B cell (primary cell): ENCODE results near the gene ATG4B. TPM values are rescaled to one million over a fixed set of nuclear protein-coding genes. Genes with fewer than 3 reads are reported as not detected.

Experiments
- ATAC-seq: fragments of 200-7000 bp; cut with Tn5 transposase; one replicate; pipeline ENCODE4 v1.10.0; 2021; ENCODE audit warnings: low read depth, mild to moderate bottlenecking, moderate number of reproducible peaks, moderate library complexity
- CTCF ChIA-PET: fragments of 350-600 bp; sonication (Branson Sonifier 250); formaldehyde crosslinking; loops from one replicate; lab custom pipeline; 2021; ENCODE audit warnings: antibody characterized with exemption, inconsistent platforms; lab: Charles Lee
- POLR2A ChIA-PET: fragments of 350-600 bp; sonication (Branson Sonifier 250); formaldehyde crosslinking; loops from one replicate; lab custom pipeline; 2021; ENCODE audit warnings: antibody characterized with exemption; lab: Charles Lee
- DNase-seq: peaks from one replicate; pipeline ENCODE4 v3.0.0; 2013
- H2AFZ ChIP-seq: 2 replicates; pipeline ENCODE4 v1.6.1; 2012; ENCODE audit warnings: mild to moderate bottlenecking, low read depth, low read length; ENCODE audit not compliant: insufficient read depth, poor library complexity, severe bottlenecking
- H3K27ac ChIP-seq, 2 donors: 1 replicate in 1 of 2; 2 replicates in 1 of 2; pipeline ENCODE4 v1.5.1; 2012 to 2013; ENCODE audit warnings: low read length in 2 of 2, mild to moderate bottlenecking in 2 of 2, moderate library complexity in 1 of 2
- H3K27me3 ChIP-seq, 4 experiments: fragments of 200-600 bp in 1 of 4; sonication (generic) in 1 of 4; replicated peaks in 1 of 4; 1 replicate in 2 of 4; 2 replicates in 2 of 4; pipeline versions ENCODE4 v1.6.1 to v1.7.0; 2013 to 2016; ENCODE audit warnings: low read length in 3 of 4, mild to moderate bottlenecking in 2 of 4, mixed read lengths in 1 of 4, moderate library complexity in 1 of 4; ENCODE audit not compliant: insufficient read depth in 4 of 4, control insufficient read depth in 3 of 4; ENCODE audit errors: control extremely low read depth in 1 of 4
- H3K36me3 ChIP-seq, 2 experiments: replicated peaks in 1 of 2; 1 replicate in 1 of 2; 2 replicates in 1 of 2; pipeline versions ENCODE4 v1.6.1 to v1.7.1; 2013; ENCODE audit warnings: low read length in 1 of 2; ENCODE audit not compliant: insufficient read depth in 2 of 2, control insufficient read depth in 1 of 2; ENCODE audit errors: control extremely low read depth in 1 of 2, extremely low read depth in 1 of 2
- H3K4me1 ChIP-seq, 2 donors: fragments of 200-600 bp in 1 of 2; sonication (generic) in 1 of 2; 1 replicate in 1 of 2; 2 replicates in 1 of 2; pipeline versions ENCODE4 v1.5.1 to v1.6.1; 2013 to 2017; ENCODE audit warnings: low read length in 2 of 2; ENCODE audit not compliant: control insufficient read depth in 2 of 2, insufficient read depth in 2 of 2
- H3K4me2 ChIP-seq: replicated peaks from 2 replicates; pipeline ENCODE3; 2012; ENCODE audit warnings: mild to moderate bottlenecking, low read depth, low read length; ENCODE audit not compliant: poor library complexity, severe bottlenecking
- H3K4me3 ChIP-seq, 5 experiments: fragments of 200-600 bp in 1 of 5; sonication (generic) in 1 of 5; 1 replicate in 3 of 5; 2 replicates in 2 of 5; pipeline versions ENCODE4 v1.5.1 to v1.7.0; 2011 to 2016; ENCODE audit warnings: low read length in 4 of 5, mild to moderate bottlenecking in 4 of 5, low read depth in 2 of 5, control low read depth in 1 of 5, moderate library complexity in 1 of 5; ENCODE audit not compliant: insufficient read depth in 1 of 5; ENCODE audit errors: control extremely low read depth in 1 of 5, extremely low read depth in 1 of 5
- H3K79me2 ChIP-seq: fragments of 200-600 bp; sonication (generic); one replicate; pipeline ENCODE4 v1.6.0; 2016; ENCODE audit warnings: low read length; ENCODE audit not compliant: control insufficient read depth, insufficient read depth
- H3K9ac ChIP-seq: fragments of 200-600 bp; sonication (generic); 2 replicates; pipeline ENCODE4 v1.6.1; 2017; ENCODE audit warnings: mild to moderate bottlenecking, low read length, moderate library complexity
- H3K9me3 ChIP-seq, 3 donors: one replicate each; pipeline versions ENCODE4 v1.6.1 to v1.7.1; 2013; ENCODE audit warnings: low read length in 2 of 3; ENCODE audit not compliant: control insufficient read depth in 2 of 3, insufficient read depth in 1 of 3; ENCODE audit errors: control extremely low read depth in 1 of 3
- H4K20me1 ChIP-seq: 2 replicates; pipeline ENCODE4 v1.6.0; 2012; ENCODE audit warnings: mild to moderate bottlenecking, low read length; ENCODE audit not compliant: insufficient read depth, control insufficient read depth, poor library complexity, severe bottlenecking
- H3K27ac Mint-ChIP-seq: one replicate; pipeline ENCODE4 v1.8.0; 2021; ENCODE audit warnings: mixed read lengths
- H3K27me3 Mint-ChIP-seq: one replicate; pipeline ENCODE4 v1.8.0; 2021; ENCODE audit warnings: mixed read lengths
- H3K4me1 Mint-ChIP-seq: one replicate; pipeline ENCODE4 v1.8.0; 2021; ENCODE audit warnings: mixed read lengths
- H3K4me3 Mint-ChIP-seq: one replicate; pipeline ENCODE4 v1.8.0; 2021; ENCODE audit warnings: mixed read lengths
- H3K9me3 Mint-ChIP-seq: one replicate; pipeline ENCODE4 v1.8.0; 2022; ENCODE audit warnings: mixed read lengths; ENCODE audit not compliant: insufficient read depth
- CTCF ChIP-seq: fragments of 200-600 bp; IDR thresholded peaks from one replicate; pipeline ENCODE4 v1.8.0; 2022; ENCODE audit warnings: antibody characterized with exemption, mild to moderate bottlenecking
- EZH2 ChIP-seq: IDR thresholded peaks from 2 replicates; pipeline ENCODE4 v1.6.1; 2012; ENCODE audit warnings: borderline replicate concordance, low read depth, mild to moderate bottlenecking, moderate library complexity, low read length; ENCODE audit not compliant: insufficient read depth, poor library complexity, severe bottlenecking
- WGBS: methylation state at CpG from one replicate; pipeline ENCODE4 v1.1.5; 2013; ENCODE audit warnings: missing lambda C conversion rate; ENCODE audit not compliant: insufficient coverage; 5-methylcytosine and 5-hydroxymethylcytosine counted together
- intact Hi-C: fragments of 100-400 bp; cut with micrococcal nuclease; formaldehyde crosslinking; loops from one replicate; pipeline ENCODE4 v1.10.0; 2022
- polyA plus RNA-seq: library from polyadenylated mRNA; depleted of rRNA; stranded (reverse); fragments of >200 nt; gene quantifications from 2 replicates; pipeline ENCODE4 v1.2.3, GENCODE V29; 2012
- total RNA-seq, 2 donors: library from RNA; stranded (reverse); fragments of 120-200 nt in 1 of 2; gene quantifications; 1 replicate in 1 of 2; 2 replicates in 1 of 2; pipeline versions ENCODE4 v1.2.3 to v1.2.4, GENCODE V29; 2013 to 2022

ATG4B gene
- total and polyA plus RNA-seq, 2 donors (not counting 1 experiment from before 2014, with no cell fraction given) = 130 TPM

DNA sequence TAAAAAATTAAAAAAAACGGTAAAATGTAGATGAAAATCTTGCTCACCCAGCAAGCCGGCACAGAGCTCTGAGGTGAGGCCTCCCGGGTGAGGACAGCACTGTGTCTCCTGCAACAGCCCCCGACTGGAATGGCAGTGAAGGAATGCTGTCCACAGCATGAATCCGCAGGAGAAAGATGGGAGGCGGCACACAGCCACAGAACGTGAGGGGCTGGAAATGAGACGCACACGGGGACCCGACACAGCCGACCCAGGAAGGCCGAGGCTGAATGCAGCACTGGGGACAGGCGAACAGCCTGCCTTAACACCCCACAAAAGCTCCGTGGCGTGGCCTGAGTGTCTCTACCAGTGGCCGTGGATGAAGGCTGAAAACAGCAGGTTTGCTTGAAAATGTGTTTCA is 44.2 kb upstream of the ATG4B start:
- no peak overlapping the region for H3K4me2 ChIP-seq
- no peak overlapping the region for H3K27ac Mint-ChIP-seq
- no peak overlapping the region for H3K4me3 ChIP-seq
- WGBS = 98% methylated on average over 14 of the region's 16 CpGs
- no peak overlapping the region for H3K4me3 Mint-ChIP-seq
- no peaks in the 10 kb centered on the region for H3K27me3 Mint-ChIP-seq
- TF ChIP-seq EZH2 = no peak
- TF ChIP-seq CTCF = no peak
- no peaks in the 10 kb centered on the region for H3K4me1 Mint-ChIP-seq
- no peak for DNase-seq
- H3K36me3 ChIP-seq = peaks cover 0 to 10% of the 10 kb centered on the region in 2 experiments
- no peak overlapping the region for H3K27ac ChIP-seq
- no peak for ATAC-seq
- H3K9me3 ChIP-seq = peaks cover 0 to 3% (median 0%) of the 10 kb centered on the region in 3 donors
- peaks cover 2% of the 10 kb centered on the region for H3K9me3 Mint-ChIP-seq
- ChIA-PET POLR2A (no interaction called here), CTCF (no interaction called here)
- no peak overlapping the region for H2AFZ ChIP-seq
- intact Hi-C loops = no loop called here
- H3K27me3 ChIP-seq = no peaks in the 10 kb centered on the region
- no peaks in the 10 kb centered on the region for H4K20me1 ChIP-seq
- H3K9ac ChIP-seq = no peak overlapping the region
- H3K79me2 ChIP-seq = no peaks in the 10 kb centered on the region
- H3K4me1 ChIP-seq = no peaks in the 10 kb centered on the region

GRCh38 chr2:241595600-241596140 is 41.8 kb upstream of the ATG4B start:
- no peak for DNase-seq
- Histone ChIP-seq H3K4me1 (no peaks in the 10 kb centered on the region), H3K4me2 (no peak overlapping the region), H3K27ac (no peak overlapping the region), H3K27me3 (no peaks in the 10 kb centered on the region), H2AFZ (no peak overlapping the region), H3K79me2 (no peaks in the 10 kb centered on the region), H4K20me1 (no peaks in the 10 kb centered on the region), H3K4me3 (no peak overlapping the region), H3K9ac (no peak overlapping the region), H3K36me3 (peaks cover 0 to 7% of the 10 kb centered on the region in 2 experiments), H3K9me3 (no peaks in the 10 kb centered on the region)
- TF ChIP-seq EZH2 = no peak
- no peak for TF ChIP-seq CTCF
- H3K4me3 Mint-ChIP-seq = no peak overlapping the region
- no peak for ATAC-seq
- 91% methylated on average over 14 of the region's 15 CpGs for WGBS
- H3K4me1 Mint-ChIP-seq = no peaks in the 10 kb centered on the region
- H3K9me3 Mint-ChIP-seq = no peaks in the 10 kb centered on the region
- no peaks in the 10 kb centered on the region for H3K27me3 Mint-ChIP-seq
- no peak overlapping the region for H3K27ac Mint-ChIP-seq
- intact Hi-C loops = no loop called here
- ChIA-PET POLR2A (no interaction called here), CTCF (interaction anchor here (0.6 kb wide), 1 partner anchor 80 kb away, joined by 3 read pairs; no protein-coding TSS in a partner anchor)
